Right lobe of liver (tissue), 6 donors: ENCODE measurements around the gene ISM1. TPM values are rescaled to one million over a fixed set of nuclear protein-coding genes. Genes with fewer than 3 reads are reported as not detected.
A peak's percentile ranks its signal among the peaks of the same experiment; 100 is the strongest.

Experiments
- ATAC-seq, 4 donors: fragments of 200-7000 bp; cut with Tn5 transposase; one replicate each; pipeline ENCODE4 v1.9.1; 2020; ENCODE audit warnings: mild to moderate bottlenecking in 4 of 4, moderate library complexity in 4 of 4
- DNase-seq, 3 donors: peaks; one replicate each; pipeline ENCODE4 v3.0.0-alpha.2; 2020
- H3K27ac ChIP-seq, 3 donors: fragments of 200-600 bp; one replicate each; pipeline ENCODE4 v1.8.0; 2022
- H3K27me3 ChIP-seq, 2 donors: fragments of 200-600 bp; one replicate each; pipeline ENCODE4 v1.8.0; 2022
- H3K36me3 ChIP-seq, 4 donors: fragments of 200-600 bp; sonication (generic) in 1 of 4; one replicate each; pipeline versions ENCODE4 v1.5.1 to v1.8.0; 2017 to 2022; ENCODE audit warnings: control low read depth in 1 of 4
- H3K4me1 ChIP-seq, 4 donors: fragments of 200-600 bp; sonication (generic) in 1 of 4; one replicate each; pipeline versions ENCODE4 v1.5.1 to v1.8.0; 2017 to 2022; ENCODE audit warnings: control low read depth in 1 of 4
- H3K4me3 ChIP-seq, 3 donors: fragments of 200-600 bp; one replicate each; pipeline ENCODE4 v1.8.0; 2022
- H3K9me3 ChIP-seq, 4 donors: fragments of 200-600 bp; sonication (generic) in 1 of 4; one replicate each; pipeline versions ENCODE4 v1.5.1 to v1.8.0; 2017 to 2022; ENCODE audit warnings: control low read depth in 1 of 4
- CTCF ChIP-seq, 4 donors: fragments of 200-600 bp in 3 of 4; fragments of 450-650 bp in 1 of 4; IDR thresholded peaks; one replicate each; pipeline versions ENCODE4 v1.5.1 to v1.8.0; 2016 to 2022; ENCODE audit warnings: antibody characterized with exemption in 4 of 4, mild to moderate bottlenecking in 2 of 4
- POLR2A ChIP-seq: fragments of 450-650 bp; IDR thresholded peaks from one replicate; pipeline ENCODE4 v1.6.1; 2017; ENCODE audit warnings: antibody characterized with exemption, mild to moderate bottlenecking
- WGBS: methylation state at CpG from one replicate; pipeline ENCODE4 v1.1.6; 2018; ENCODE audit warnings: low coverage, low lambda C conversion rate; ENCODE audit not compliant: insufficient coverage; ENCODE audit errors: missing lambda C conversion rate; 5-methylcytosine and 5-hydroxymethylcytosine counted together
- intact Hi-C, 2 donors: fragments of 100-400 bp; cut with DNase I; formaldehyde crosslinking; loops; one replicate each; pipeline versions ENCODE4 v1.11.2 to v1.14.1; 2022
- total RNA-seq, 6 experiments: library from RNA; depleted of rRNA in 2 of 6; stranded (reverse); fragments of >200 nt in 2 of 6; fragmentation: NEBNext Ultra II Directional in 3 of 6; extraction: Animal tissue kit (Norgen Biotek cat#: 25700) in 3 of 6; gene quantifications; one replicate each; pipeline versions ENCODE4 v1.1.0 to v1.2.4, GENCODE V29; 2016 to 2023
- donor health status: DM: no; HTN: yes; CAD: no.
- donor health status: DM: no; HTN: no; CAD: no.
- donor health status: DM: no; HTN: no; CAD: no.
- donor health status: DM: no; HTN: yes; CAD: no.
- donor health status: DM: no; HTN: yes; CAD: no.

Gene ISM1
- total RNA-seq, 6 experiments from 2014 or later = 2.1 to 5.5 (median 3.2) TPM

- Histone ChIP-seq H3K27ac (peak overlapping the region in 1 of 3 donors; percentile 10), H3K27me3 (no peaks in the 10 kb centered on the region)
- peak; percentile 31 to 72 (median 56) for ATAC-seq
Measured at GRCh38 chr20:13216533-13216932, 4.5 kb upstream of the ISM1 start.

GRCh38 chr20:13219327-13220193, 1.5 kb upstream of the ISM1 start:
- TF ChIP-seq CTCF (IDR thresholded peaks at IDR 0.05) (no peak), POLR2A (no peak)
- Histone ChIP-seq H3K9me3 (no peaks in the 10 kb centered on the region), H3K4me3 (peak overlapping the region; percentile 48 to 70 (median 63)), H3K36me3 (no peaks in the 10 kb centered on the region), H3K4me1 (peaks cover 0 to 25% (median 11%) of the 10 kb centered on the region in 4 donors), H3K27me3 (no peaks in the 10 kb centered on the region), H3K27ac (no peak overlapping the region)
- intact Hi-C loops = no loop called here
- ATAC-seq = peak in 1 of 4 donors; percentile 76
- WGBS = 18% methylated on average over 35 of the region's 38 CpGs
- no peak for DNase-seq

More at GRCh38 chr20:13216533-13216932, 4.5 kb upstream of the ISM1 start:
- H3K9me3 ChIP-seq = no peaks in the 10 kb centered on the region
- H3K4me3 ChIP-seq = no peak overlapping the region
- WGBS = 0% methylated on average over 1 of the region's 1 CpG
- H3K4me1 ChIP-seq = peaks cover 0 to 23% (median 8%) of the 10 kb centered on the region in 4 donors
- intact Hi-C loops = no loop called here
- peak in 1 of 3 donors; percentile 61 for DNase-seq
- TF ChIP-seq CTCF (IDR thresholded peaks at IDR 0.05) = no peak
- no peak for TF ChIP-seq POLR2A
- no peaks in the 10 kb centered on the region for H3K36me3 ChIP-seq

GRCh38 chr20:13220194-13220903, 725 bp upstream of the ISM1 start:
- 2% methylated on average over 26 of the region's 63 CpGs for WGBS
- peak; percentile 82 to 90 (median 85) for DNase-seq

GRCh38 chr20:13221313-13221672, 219 bp downstream of the ISM1 start:
- Histone ChIP-seq H3K27ac (peak overlapping the region in 1 of 3 donors; percentile 63), H3K36me3 (no peaks in the 10 kb centered on the region), H3K4me3 (peak overlapping the region in 2 of 3 donors; percentile 63 to 70), H3K4me1 (peaks cover 0 to 16% (median 8%) of the 10 kb centered on the region in 4 donors), H3K9me3 (no peaks in the 10 kb centered on the region), H3K27me3 (no peaks in the 10 kb centered on the region)
- 7% methylated on average over 3 of the region's 56 CpGs for WGBS
- intact Hi-C loops = no loop called here
- ATAC-seq (no peak), DNase-seq (no peak)
- no peak for TF ChIP-seq CTCF (IDR thresholded peaks at IDR 0.05)
- TF ChIP-seq POLR2A = no peak

More at GRCh38 chr20:13220194-13220903, 725 bp upstream of the ISM1 start:
- H3K36me3 ChIP-seq = no peaks in the 10 kb centered on the region
- intact Hi-C loops = no loop called here
- peak; percentile 69 to 87 (median 82) for ATAC-seq
- H3K9me3 ChIP-seq = no peaks in the 10 kb centered on the region
- peak overlapping the region in 2 of 3 donors; percentile 44 to 63 for H3K27ac ChIP-seq
- peaks cover 0 to 25% (median 11%) of the 10 kb centered on the region in 4 donors for H3K4me1 ChIP-seq
- TF ChIP-seq CTCF (IDR thresholded peaks at IDR 0.05) = no peak
- TF ChIP-seq POLR2A = peak; percentile 29
- peak overlapping the region; percentile 48 to 70 (median 63) for H3K4me3 ChIP-seq
- H3K27me3 ChIP-seq = no peaks in the 10 kb centered on the region
